Type B pancreatic cell (in vitro differentiated cells): ENCODE measurements around the gene SCUBE3. TPM values are rescaled to one million over a fixed set of nuclear protein-coding genes. Genes with fewer than 3 reads are reported as not detected.
A peak's percentile ranks its signal among the peaks of the same experiment; 100 is the strongest.

ENCODE experiments used
- DNase-seq: peaks from one replicate; pipeline ENCODE4 v3.0.0; 2021; ENCODE audit warnings: mixed read lengths; ENCODE audit not compliant: unreplicated experiment; ENCODE audit errors: extremely low spot score
- H3K27ac Mint-ChIP-seq: 2 replicates; pipeline ENCODE4 v1.8.0; 2021; ENCODE audit warnings: mild to moderate bottlenecking, mixed read lengths
- H3K27me3 Mint-ChIP-seq: 2 replicates; pipeline ENCODE4 v1.8.0; 2021; ENCODE audit warnings: mixed read lengths
- H3K36me3 Mint-ChIP-seq: 2 replicates; pipeline ENCODE4 v1.8.0; 2021; ENCODE audit warnings: mixed read lengths
- H3K4me1 Mint-ChIP-seq: one replicate; pipeline ENCODE4 v1.8.0; 2021; ENCODE audit warnings: mixed read lengths; ENCODE audit not compliant: unreplicated experiment
- H3K4me3 Mint-ChIP-seq: 2 replicates; pipeline ENCODE4 v1.8.0; 2021; ENCODE audit warnings: mild to moderate bottlenecking, mixed read lengths
- H3K9me3 Mint-ChIP-seq: 2 replicates; pipeline ENCODE4 v1.8.0; 2021; ENCODE audit warnings: mixed read lengths
- total RNA-seq: library from RNA; stranded (reverse); gene quantifications from 2 replicates; pipeline ENCODE4 v1.2.1, GENCODE V29; 2021; ENCODE audit warnings: low replicate concordance
- TF ChIP-seq, protein P1 (sequence below): fragments of 200-600 bp; sonication (generic); conservative IDR thresholded peaks from 2 replicates; pipeline ENCODE4 v1.5.0; 2021; ENCODE audit warnings: antibody characterized with exemption, mild to moderate bottlenecking

Gene SCUBE3
- total RNA-seq, 1 donor from 2014 or later, result 14.9 TPM

GRCh38 chr6:35209622-35210247, 4.0 kb upstream of the SCUBE3 start:
- no peaks in the 10 kb centered on the region for H3K36me3 Mint-ChIP-seq
- H3K27ac Mint-ChIP-seq, result no peak overlapping the region
- no peak for DNase-seq
- TF ChIP-seq, protein P1, sequence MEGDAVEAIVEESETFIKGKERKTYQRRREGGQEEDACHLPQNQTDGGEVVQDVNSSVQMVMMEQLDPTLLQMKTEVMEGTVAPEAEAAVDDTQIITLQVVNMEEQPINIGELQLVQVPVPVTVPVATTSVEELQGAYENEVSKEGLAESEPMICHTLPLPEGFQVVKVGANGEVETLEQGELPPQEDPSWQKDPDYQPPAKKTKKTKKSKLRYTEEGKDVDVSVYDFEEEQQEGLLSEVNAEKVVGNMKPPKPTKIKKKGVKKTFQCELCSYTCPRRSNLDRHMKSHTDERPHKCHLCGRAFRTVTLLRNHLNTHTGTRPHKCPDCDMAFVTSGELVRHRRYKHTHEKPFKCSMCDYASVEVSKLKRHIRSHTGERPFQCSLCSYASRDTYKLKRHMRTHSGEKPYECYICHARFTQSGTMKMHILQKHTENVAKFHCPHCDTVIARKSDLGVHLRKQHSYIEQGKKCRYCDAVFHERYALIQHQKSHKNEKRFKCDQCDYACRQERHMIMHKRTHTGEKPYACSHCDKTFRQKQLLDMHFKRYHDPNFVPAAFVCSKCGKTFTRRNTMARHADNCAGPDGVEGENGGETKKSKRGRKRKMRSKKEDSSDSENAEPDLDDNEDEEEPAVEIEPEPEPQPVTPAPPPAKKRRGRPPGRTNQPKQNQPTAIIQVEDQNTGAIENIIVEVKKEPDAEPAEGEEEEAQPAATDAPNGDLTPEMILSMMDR, result no peak
- H3K4me3 Mint-ChIP-seq, result no peak overlapping the region
- peaks cover 57% of the 10 kb centered on the region for H3K27me3 Mint-ChIP-seq
- peaks cover 10% of the 10 kb centered on the region for H3K4me1 Mint-ChIP-seq
- H3K9me3 Mint-ChIP-seq, result no peaks in the 10 kb centered on the region

GRCh38 chr6:35213298-35213791, 411 bp upstream of the SCUBE3 start:
- Mint-ChIP-seq H3K9me3 (no peaks in the 10 kb centered on the region), H3K4me1 (peaks cover 35% of the 10 kb centered on the region), H3K27ac (peak overlapping the region; percentile 79), H3K4me3 (peak overlapping the region; percentile 91), H3K27me3 (peaks cover 35% of the 10 kb centered on the region), H3K36me3 (no peaks in the 10 kb centered on the region)
- TF ChIP-seq, protein P1, result no peak
- DNase-seq, result peak; percentile 76

GRCh38 chr6:35214869-35215664, 1.3 kb downstream of the SCUBE3 start:
- H3K9me3 Mint-ChIP-seq, result no peaks in the 10 kb centered on the region
- peaks cover 44% of the 10 kb centered on the region for H3K4me1 Mint-ChIP-seq
- H3K27me3 Mint-ChIP-seq, result peaks cover 23% of the 10 kb centered on the region
- peak overlapping the region; percentile 80 for H3K4me3 Mint-ChIP-seq
- TF ChIP-seq, protein P1, result no peak
- no peak for DNase-seq
- H3K27ac Mint-ChIP-seq, result peak overlapping the region; percentile 76
- no peaks in the 10 kb centered on the region for H3K36me3 Mint-ChIP-seq

GRCh38 chr6:35215665-35216411, 2.1 kb downstream of the SCUBE3 start:
- no peaks in the 10 kb centered on the region for H3K36me3 Mint-ChIP-seq
- H3K27me3 Mint-ChIP-seq, result peaks cover 23% of the 10 kb centered on the region
- H3K27ac Mint-ChIP-seq, result peak overlapping the region; percentile 76
- H3K9me3 Mint-ChIP-seq, result no peaks in the 10 kb centered on the region
- H3K4me1 Mint-ChIP-seq, result peaks cover 44% of the 10 kb centered on the region
- TF ChIP-seq, protein P1, result no peak
- H3K4me3 Mint-ChIP-seq, result peak overlapping the region; percentile 80
- no peak for DNase-seq

DNA sequence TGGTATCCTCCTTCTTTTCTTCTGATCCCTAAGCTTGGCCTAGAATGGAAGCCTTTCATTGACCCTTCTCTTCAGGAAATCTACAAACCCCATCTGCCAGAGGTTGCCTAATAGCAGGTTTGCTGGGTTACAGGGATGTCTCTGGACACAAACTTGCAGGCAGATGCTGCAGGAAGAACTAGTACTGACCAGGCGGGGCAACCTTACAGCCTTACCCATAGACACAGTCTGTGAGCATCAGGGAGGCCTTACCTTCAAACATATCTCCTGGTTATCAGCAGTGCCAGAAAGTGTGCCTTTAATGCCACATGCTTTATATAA, 2.6 kb downstream of the SCUBE3 start:
- H3K4me1 Mint-ChIP-seq, result peaks cover 44% of the 10 kb centered on the region
- TF ChIP-seq, protein P1, result no peak
- DNase-seq, result no peak
- peak overlapping the region; percentile 70 for H3K4me3 Mint-ChIP-seq
- H3K9me3 Mint-ChIP-seq, result no peaks in the 10 kb centered on the region
- H3K27ac Mint-ChIP-seq, result peak overlapping the region; percentile 76
- peaks cover 21% of the 10 kb centered on the region for H3K27me3 Mint-ChIP-seq
- H3K36me3 Mint-ChIP-seq, result no peaks in the 10 kb centered on the region
